ENCODE results near the gene IRF9.

GRCh38 chr14:24126939-24127338 is 34.1 kb upstream of the IRF9 start:
- no peak for TF ChIP-seq EP300 (IDR thresholded peaks at IDR 0.05)
- no peak for TF ChIP-seq CTCF (IDR thresholded peaks at IDR 0.05)
- TF ChIP-seq POLR2A (IDR thresholded peaks at IDR 0.05), result no peak
